Cerebellar cortex (tissue), 1 donor: ENCODE measurements around the gene CRYGB.

ENCODE experiments used
- DNase-seq: peaks from one replicate; pipeline ENCODE4 v3.0.0-alpha.2; 2015; ENCODE audit warnings: low spot score

CRYGB gene, protein sequence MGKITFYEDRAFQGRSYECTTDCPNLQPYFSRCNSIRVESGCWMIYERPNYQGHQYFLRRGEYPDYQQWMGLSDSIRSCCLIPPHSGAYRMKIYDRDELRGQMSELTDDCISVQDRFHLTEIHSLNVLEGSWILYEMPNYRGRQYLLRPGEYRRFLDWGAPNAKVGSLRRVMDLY

DNA sequence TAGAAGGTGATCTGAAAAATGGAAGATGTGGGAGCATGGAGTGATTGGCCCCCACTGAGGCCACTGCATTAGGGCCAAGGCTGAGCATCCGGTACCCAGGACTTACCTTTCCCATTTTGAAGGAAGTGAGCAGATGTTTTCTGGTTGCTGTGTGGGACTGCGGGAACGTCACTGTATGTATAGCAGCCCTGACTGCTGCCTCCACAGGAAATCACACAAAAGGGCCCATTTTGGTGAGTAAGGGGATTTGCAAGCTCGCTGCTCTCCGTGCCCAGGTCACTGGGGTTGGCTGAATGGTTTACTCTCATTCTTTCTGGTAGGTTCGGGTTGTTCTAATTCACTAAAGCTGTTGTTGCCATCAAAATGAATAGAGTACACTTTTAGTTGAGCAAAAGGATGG is at the start of gene CRYGB:
TSS of gene CRYGB (minus strand) at position 153 of the 400 bp plus-strand sequence. CDS start at position 115, 38 bp downstream.
- DNase-seq, result no peak

- no peak for DNase-seq
Measured at GRCh38 chr2:208195531-208195930, 49.6 kb upstream of the CRYGB start.

- DNase-seq, result no peak
Measured at GRCh38 chr2:208192611-208193236, 46.8 kb upstream of the CRYGB start.

DNA sequence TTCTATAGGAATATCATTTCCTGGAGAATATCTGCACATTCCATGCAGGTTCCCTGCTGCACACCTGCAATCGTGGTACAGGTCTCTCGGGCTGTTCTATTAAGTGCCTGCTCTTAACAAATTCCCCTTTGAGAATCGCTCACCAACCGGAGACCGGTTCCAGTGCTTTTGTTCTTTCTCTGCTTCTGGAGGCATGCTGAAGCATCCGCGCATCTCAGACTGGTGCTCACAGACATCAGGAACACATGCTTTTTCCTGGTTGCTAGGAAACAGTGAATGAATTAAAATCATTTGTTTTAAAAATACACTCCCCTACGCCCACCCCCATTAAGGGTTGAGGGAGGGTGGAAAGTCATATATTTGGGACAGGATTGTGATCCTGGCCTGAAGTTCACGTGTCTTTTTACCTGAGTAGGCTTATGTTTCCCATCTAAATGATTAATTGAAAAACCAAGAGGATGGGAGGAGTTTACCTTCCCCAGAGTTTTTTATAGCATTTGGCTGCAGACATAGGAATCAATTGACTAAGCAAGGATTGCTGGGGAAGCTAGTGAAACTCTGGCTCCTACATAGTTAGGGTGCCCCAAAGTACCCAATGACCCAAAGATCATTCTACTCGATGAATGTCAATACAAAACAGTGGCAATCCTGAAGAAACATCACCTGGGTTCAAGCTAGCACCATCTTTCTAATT is 44.0 kb upstream of the CRYGB start, which contains the start of gene C2orf80:
TSS of gene C2orf80 (minus strand) at position 221 of the 694 bp plus-strand sequence. CDS start 3,044 bp downstream, outside the sequence.
- no peak for DNase-seq

- no peak for DNase-seq
Measured at GRCh38 chr2:208189069-208189809, 43.3 kb upstream of the CRYGB start.

GRCh38 chr2:208186893-208187292 is 40.9 kb upstream of the CRYGB start:
- DNase-seq, result no peak

DNA sequence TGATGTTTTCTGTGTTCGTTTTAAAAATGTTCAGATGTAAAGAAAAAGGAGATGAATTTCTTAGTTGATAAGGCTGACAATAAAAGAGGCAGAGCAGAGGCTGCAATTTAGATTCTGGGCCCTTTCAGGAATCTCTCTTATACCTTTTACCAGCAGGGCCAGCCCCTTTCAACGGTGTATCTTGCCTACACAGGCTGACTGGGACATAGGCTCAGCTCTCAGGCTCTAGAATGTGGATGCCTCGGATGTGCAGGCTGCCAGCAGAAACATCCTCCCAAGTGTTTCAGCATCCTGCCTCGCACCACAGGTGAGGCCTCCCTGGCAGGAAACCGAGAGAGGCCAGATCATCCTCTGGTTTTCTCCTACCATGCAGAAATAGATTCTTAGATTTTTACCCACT is 40.5 kb upstream of the CRYGB start:
- DNase-seq, result no peak

- no peak for DNase-seq
Measured at GRCh38 chr2:208183972-208184705, 38.2 kb upstream of the CRYGB start.

DNA sequence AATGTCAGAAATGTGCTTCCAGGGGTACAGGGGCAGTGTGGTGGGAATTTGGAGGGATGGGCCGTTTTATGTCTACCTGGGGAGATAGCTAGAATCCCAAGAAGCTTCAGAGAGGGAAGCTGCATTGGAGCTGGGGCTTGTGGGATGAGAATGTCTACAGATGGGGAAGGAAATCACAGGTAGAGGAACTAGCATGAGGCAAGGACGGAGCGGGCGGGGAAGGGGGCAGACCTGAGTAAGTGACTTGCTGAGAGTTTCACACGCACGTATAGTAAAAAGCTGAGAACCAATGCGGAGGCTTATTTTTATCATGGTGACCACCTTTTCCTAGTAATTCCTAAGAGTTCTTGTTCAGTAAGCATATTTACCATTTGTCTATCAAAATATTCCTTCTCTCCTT is 37.6 kb upstream of the CRYGB start:
- DNase-seq, result no peak

DNA sequence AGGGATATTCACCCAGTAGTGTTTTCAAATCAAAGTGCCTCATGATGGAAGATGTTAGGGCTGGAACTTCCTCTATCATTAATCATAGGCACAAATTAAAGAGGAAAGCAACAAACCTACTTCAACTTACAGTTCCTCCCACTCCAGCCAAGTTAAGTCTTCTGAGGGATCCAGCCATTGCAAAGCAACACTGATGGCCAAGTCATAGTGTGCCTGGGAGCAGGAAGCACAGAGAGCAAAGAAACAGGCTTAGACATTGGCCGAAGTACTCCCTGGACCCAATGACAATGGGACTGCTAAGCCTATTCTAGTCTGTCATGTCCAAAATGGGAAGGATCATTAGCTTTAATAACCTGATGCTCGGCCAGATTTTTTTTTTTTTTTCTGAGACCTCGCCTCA is 36.9 kb upstream of the CRYGB start:
- DNase-seq, result peak; percentile 31

DNA sequence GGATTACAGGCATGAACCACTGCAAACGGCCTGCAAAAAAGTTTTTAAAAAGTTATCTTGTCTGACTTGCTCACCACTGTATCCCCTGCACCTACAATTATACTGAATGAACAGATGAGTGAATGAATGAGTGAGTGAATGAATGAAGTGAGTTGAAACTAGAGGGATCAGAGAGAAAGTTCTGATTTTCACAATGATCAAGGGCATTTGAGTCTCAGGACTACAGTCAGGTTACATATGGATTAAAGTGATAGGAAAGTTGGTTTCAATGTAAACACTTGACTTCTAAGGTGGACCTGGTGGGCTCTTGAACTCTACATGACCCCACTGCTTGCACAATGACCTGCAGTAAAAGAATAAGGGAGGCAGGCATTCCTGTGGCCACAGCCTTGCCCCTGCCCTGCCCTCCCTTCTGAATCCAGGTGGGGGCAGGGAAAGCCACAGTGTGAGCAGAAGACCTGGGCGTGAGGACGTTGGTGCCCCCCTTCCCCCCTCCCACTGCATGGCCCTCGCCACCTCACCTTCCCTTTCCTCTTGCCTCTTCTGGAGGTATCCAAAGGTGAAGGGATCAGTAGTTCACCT is 33.2 kb upstream of the CRYGB start:
- DNase-seq, result no peak

- DNase-seq, result peak; percentile 33
Measured at GRCh38 chr2:208175840-208176153, 29.8 kb upstream of the CRYGB start.

GRCh38 chr2:208175069-208175839 is 29.3 kb upstream of the CRYGB start:
- DNase-seq, result peak; percentile 86

- no peak for DNase-seq
Measured at GRCh38 chr2:208174144-208174543, 28.2 kb upstream of the CRYGB start.

DNA sequence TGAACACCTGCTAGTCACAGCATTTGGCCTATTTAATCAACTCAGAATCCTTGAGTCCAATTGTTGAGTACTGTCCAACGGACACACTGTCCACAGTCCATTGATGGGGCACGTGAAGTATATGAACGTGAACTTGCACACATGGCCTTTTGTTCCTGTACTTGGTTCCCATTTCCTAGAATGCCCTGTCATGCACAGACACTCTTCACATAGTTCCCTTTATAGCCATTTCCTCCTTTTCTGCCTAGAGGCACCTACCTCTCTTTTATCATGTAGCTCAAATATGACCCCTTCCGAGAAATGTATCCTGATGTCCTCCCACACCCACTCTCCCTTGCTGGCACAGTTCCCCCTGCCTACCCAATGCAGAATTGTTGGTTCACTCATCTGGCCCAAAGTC is 26.2 kb upstream of the CRYGB start:
- no peak for DNase-seq

DNA sequence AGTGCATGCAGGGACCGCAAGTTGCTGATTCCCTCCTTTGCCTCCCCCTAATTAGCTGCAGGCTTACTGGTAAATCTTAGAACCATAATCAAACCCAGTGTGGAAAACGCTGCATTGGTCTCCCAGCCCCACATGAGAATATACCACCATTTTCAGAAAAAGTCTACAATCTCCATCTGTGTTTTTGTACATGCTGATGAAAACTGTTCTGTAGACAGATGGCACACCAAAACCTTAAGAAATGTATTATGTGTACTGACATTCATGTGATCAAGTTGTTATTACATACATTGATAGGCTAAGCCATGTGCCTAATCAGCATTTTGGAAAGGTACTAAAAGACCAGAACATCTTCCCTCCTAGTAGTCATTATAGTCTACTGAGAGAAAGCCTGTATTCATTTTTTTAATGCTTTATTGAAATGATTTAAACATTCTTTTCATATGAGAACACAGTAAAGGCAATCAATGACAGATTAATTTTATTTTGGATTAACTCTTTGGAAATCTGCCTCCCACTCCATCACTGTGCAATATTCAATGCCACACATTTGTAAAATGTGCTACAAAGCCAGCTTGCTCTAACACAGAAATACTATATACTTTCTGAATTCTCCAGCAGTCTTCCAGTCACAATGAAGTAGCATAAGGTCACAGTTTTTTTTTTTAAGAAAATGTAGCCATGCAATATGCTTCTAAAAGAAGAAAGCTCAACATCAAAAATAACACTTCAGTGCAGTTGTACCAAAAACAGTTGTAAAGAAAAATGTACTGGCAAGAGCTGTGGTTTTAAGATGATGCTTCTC is 19.2 kb upstream of the CRYGB start:
- DNase-seq, result no peak

DNA sequence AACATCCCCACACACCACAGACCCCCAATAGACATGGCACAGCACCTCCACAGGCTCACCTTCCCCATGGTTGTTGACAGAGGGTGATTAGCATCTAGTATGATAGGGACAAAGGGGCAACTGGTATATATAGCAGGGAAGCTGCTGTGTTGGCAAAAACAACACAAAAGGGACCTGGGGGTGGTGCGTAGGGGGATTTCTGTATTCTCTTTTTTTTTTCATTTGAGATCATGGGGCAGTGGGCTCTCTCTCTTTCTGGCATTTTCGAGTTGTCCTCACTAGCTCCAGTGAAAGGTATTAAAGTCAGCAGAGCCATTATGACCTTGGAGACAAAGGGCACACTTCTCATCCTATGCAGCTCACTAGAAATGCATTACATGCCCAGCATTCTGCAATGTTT is 17.5 kb upstream of the CRYGB start, which contains the start of gene CRYGA:
TSS of gene CRYGA (minus strand) at position 101 of the 400 bp plus-strand sequence. CDS start at position 68, 33 bp downstream.
- DNase-seq, result no peak

- no peak for DNase-seq
Measured at GRCh38 chr2:208156439-208156838, 10.5 kb upstream of the CRYGB start.

- DNase-seq, result no peak
Measured at GRCh38 chr2:208153156-208153555, 7.2 kb upstream of the CRYGB start.

DNA sequence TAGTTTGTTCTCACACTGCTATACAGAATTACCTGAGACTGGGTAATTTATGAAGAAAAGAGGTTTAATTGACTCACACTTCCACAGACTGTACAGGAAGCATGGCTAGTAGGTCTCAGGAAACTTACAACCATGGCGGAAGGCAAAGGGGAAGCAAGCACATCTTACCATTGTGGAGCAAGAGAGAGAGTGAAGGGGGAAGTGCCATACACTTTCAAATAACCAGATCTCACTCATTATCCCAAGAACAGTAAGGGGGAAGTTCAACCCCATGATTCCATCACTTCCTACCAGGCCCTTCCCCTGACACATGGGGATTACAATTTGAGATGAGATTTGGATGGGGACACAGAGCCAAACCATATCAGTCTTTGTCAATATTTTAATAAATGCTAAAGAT is 5.0 kb upstream of the CRYGB start:
- DNase-seq, result no peak
